GM23338 (cell line): ENCODE measurements around the gene SERINC5.

Source experiments
- CREB1 ChIP-seq: fragments of 250-450 bp; sonication (Bioruptor Pico); IDR thresholded peaks from 2 replicates; pipeline ENCODE4 v1.5.0; 2020; ENCODE audit warnings: low read depth, mild to moderate bottlenecking, moderate library complexity
- EZH2 ChIP-seq: fragments of 200-600 bp; sonication (generic); IDR thresholded peaks from one replicate; pipeline ENCODE4 v1.8.0; 2017; ENCODE audit warnings: antibody characterized with exemption, mild to moderate bottlenecking, low read depth; ENCODE audit not compliant: unreplicated experiment
- EZH2phosphoT487 ChIP-seq: fragments of 200-600 bp; sonication (generic); IDR thresholded peaks from one replicate; pipeline ENCODE4 v1.8.1; 2018; ENCODE audit warnings: antibody characterized with exemption; ENCODE audit not compliant: unreplicated experiment
- JUNB ChIP-seq: IDR thresholded peaks from one replicate; pipeline ENCODE4 v1.6.1; 2016; ENCODE audit warnings: antibody characterized with exemption; ENCODE audit not compliant: unreplicated experiment
- POLR2AphosphoS5 ChIP-seq: IDR thresholded peaks from 2 replicates; pipeline ENCODE4 v1.6.1; 2016; ENCODE audit warnings: antibody characterized with exemption, low read depth
- TF ChIP-seq, protein P1 (sequence below), 2 experiments: fragments of 200-600 bp in 1 of 2; sonication (generic) in 1 of 2; conservative IDR thresholded peaks; 2 replicates each; pipeline versions ENCODE4 v1.5.1 to v1.6.1; 2016 to 2017; ENCODE audit warnings: antibody characterized with exemption in 2 of 2, low read depth in 2 of 2, mild to moderate bottlenecking in 2 of 2, moderate library complexity in 1 of 2
- TF ChIP-seq, protein P2 (sequence below): IDR thresholded peaks from one replicate; pipeline ENCODE4 v1.6.1; 2018; ENCODE audit warnings: antibody characterized with exemption; ENCODE audit not compliant: unreplicated experiment

DNA sequence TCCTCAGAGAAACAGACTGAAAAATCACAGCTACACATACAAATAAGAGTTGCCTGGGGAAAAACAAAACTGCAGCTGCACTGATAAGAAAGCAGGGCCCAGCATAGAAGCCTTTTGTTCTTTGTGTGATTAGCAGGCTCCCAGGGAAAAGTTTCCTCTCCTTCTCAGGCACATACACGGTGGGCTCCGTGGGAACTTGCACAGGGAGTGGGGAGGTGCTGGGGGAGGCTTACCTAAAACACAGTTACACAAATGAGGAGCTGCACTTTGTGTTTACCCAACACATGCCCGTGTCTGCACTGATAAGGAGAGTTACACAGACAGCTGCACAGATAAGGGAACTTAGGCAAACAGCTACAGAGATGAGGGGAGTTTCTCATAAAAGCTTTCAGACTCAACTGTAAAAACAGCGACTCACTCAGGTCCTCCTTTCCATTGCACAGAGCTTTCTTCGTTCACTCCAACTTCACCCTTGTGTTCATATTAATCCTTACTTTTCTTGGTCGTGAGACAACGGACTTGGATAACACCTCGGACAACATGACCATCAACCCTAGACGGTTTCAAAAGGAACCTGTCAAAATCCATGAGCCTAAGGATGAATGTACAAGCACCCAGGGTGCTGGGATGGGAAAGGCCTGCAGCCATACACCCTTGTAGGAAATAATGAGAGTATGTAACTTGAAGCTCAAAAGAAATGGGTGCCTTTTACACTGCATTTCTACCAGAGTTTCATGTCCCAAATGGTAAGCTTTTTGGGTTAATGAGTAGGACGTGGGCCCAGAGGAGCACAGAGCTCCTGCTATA, 50.8 kb downstream of the SERINC5 start:
- TF ChIP-seq, protein P1, sequence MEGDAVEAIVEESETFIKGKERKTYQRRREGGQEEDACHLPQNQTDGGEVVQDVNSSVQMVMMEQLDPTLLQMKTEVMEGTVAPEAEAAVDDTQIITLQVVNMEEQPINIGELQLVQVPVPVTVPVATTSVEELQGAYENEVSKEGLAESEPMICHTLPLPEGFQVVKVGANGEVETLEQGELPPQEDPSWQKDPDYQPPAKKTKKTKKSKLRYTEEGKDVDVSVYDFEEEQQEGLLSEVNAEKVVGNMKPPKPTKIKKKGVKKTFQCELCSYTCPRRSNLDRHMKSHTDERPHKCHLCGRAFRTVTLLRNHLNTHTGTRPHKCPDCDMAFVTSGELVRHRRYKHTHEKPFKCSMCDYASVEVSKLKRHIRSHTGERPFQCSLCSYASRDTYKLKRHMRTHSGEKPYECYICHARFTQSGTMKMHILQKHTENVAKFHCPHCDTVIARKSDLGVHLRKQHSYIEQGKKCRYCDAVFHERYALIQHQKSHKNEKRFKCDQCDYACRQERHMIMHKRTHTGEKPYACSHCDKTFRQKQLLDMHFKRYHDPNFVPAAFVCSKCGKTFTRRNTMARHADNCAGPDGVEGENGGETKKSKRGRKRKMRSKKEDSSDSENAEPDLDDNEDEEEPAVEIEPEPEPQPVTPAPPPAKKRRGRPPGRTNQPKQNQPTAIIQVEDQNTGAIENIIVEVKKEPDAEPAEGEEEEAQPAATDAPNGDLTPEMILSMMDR (conservative IDR thresholded peaks at IDR 0.05; ENCODE audit: low read depth in 2 of 2) = no peak
- TF ChIP-seq JUNB = no peak
- no peak for TF ChIP-seq POLR2AphosphoS5
- TF ChIP-seq EZH2 = no peak
- no peak for TF ChIP-seq CREB1
- no peak for TF ChIP-seq EZH2phosphoT487
- TF ChIP-seq, protein P2, sequence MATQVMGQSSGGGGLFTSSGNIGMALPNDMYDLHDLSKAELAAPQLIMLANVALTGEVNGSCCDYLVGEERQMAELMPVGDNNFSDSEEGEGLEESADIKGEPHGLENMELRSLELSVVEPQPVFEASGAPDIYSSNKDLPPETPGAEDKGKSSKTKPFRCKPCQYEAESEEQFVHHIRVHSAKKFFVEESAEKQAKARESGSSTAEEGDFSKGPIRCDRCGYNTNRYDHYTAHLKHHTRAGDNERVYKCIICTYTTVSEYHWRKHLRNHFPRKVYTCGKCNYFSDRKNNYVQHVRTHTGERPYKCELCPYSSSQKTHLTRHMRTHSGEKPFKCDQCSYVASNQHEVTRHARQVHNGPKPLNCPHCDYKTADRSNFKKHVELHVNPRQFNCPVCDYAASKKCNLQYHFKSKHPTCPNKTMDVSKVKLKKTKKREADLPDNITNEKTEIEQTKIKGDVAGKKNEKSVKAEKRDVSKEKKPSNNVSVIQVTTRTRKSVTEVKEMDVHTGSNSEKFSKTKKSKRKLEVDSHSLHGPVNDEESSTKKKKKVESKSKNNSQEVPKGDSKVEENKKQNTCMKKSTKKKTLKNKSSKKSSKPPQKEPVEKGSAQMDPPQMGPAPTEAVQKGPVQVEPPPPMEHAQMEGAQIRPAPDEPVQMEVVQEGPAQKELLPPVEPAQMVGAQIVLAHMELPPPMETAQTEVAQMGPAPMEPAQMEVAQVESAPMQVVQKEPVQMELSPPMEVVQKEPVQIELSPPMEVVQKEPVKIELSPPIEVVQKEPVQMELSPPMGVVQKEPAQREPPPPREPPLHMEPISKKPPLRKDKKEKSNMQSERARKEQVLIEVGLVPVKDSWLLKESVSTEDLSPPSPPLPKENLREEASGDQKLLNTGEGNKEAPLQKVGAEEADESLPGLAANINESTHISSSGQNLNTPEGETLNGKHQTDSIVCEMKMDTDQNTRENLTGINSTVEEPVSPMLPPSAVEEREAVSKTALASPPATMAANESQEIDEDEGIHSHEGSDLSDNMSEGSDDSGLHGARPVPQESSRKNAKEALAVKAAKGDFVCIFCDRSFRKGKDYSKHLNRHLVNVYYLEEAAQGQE = no peak
